SK-N-SH treated with all-trans-retinoic acid at 6 μM for 48 hours (cell line): ENCODE results near the gene CMC4.
A peak's percentile ranks its signal among the peaks of the same experiment; 100 is the strongest.

ENCODE experiments used
- ATAC-seq: fragments of 200-7000 bp; cut with Tn5 transposase; 3 replicates; pipeline ENCODE4 v1.9.1; 2020; ENCODE audit warnings: mild to moderate bottlenecking, moderate library complexity
- BACH2 ChIP-seq: fragments of 250-450 bp; sonication (Bioruptor Pico); IDR thresholded peaks from 2 replicates; pipeline ENCODE4 v1.9.0; 2021; ENCODE audit warnings: mild to moderate bottlenecking, borderline replicate concordance
- CSDC2 ChIP-seq: fragments of 250-450 bp; sonication (Bioruptor Pico); IDR thresholded peaks from 2 replicates; pipeline ENCODE4 v1.5.0; 2020; ENCODE audit warnings: mild to moderate bottlenecking, moderate library complexity
- ESRRG ChIP-seq: fragments of 250-450 bp; sonication (Bioruptor Pico); IDR thresholded peaks from 2 replicates; pipeline ENCODE4 v1.6.1; 2021; ENCODE audit warnings: mild to moderate bottlenecking
- GLIS3 ChIP-seq: fragments of 250-450 bp; sonication (Bioruptor Pico); IDR thresholded peaks from 2 replicates; pipeline ENCODE4 v1.5.0; 2020; ENCODE audit warnings: mild to moderate bottlenecking, moderate library complexity
- ISL1 ChIP-seq: fragments of 250-450 bp; sonication (Bioruptor Pico); IDR thresholded peaks from 2 replicates; pipeline ENCODE4 v2.1.2; 2022; ENCODE audit warnings: mild to moderate bottlenecking, moderate library complexity
- OSR1 ChIP-seq: fragments of 250-450 bp; sonication (Bioruptor Pico); IDR thresholded peaks from 2 replicates; pipeline ENCODE4 v1.8.0; 2022; ENCODE audit warnings: moderate library complexity, mild to moderate bottlenecking, inconsistent platforms
- PPARA ChIP-seq: fragments of 250-450 bp; sonication (Bioruptor Pico); IDR thresholded peaks from 2 replicates; pipeline ENCODE4 v1.5.0; 2020; ENCODE audit warnings: mild to moderate bottlenecking, borderline replicate concordance
- RARB ChIP-seq: fragments of 250-450 bp; sonication (Bioruptor Pico); IDR thresholded peaks from 2 replicates; pipeline ENCODE4 v1.8.0; 2021; ENCODE audit warnings: mild to moderate bottlenecking, moderate library complexity
- SNAI2 ChIP-seq: fragments of 250-450 bp; sonication (Bioruptor Pico); IDR thresholded peaks from 2 replicates; pipeline ENCODE4 v1.5.0; 2020; ENCODE audit warnings: mild to moderate bottlenecking, moderate library complexity
- TCF4 ChIP-seq: fragments of 250-450 bp; sonication (Bioruptor Pico); IDR thresholded peaks from 2 replicates; pipeline ENCODE4 v1.8.0; 2021; ENCODE audit warnings: mild to moderate bottlenecking, moderate library complexity, borderline replicate concordance
- TOX ChIP-seq: fragments of 250-450 bp; sonication (Bioruptor Pico); IDR thresholded peaks from 2 replicates; pipeline ENCODE4 v1.8.0; 2021; ENCODE audit warnings: mild to moderate bottlenecking, moderate library complexity, borderline replicate concordance
- TSHZ2 ChIP-seq: fragments of 250-450 bp; sonication (Bioruptor Pico); IDR thresholded peaks from 2 replicates; pipeline ENCODE4 v1.5.0; 2020; ENCODE audit warnings: mild to moderate bottlenecking, moderate library complexity
- ZC3H10 ChIP-seq: fragments of 250-450 bp; sonication (Bioruptor Pico); IDR thresholded peaks from 2 replicates; pipeline ENCODE4 v1.5.1; 2021; ENCODE audit warnings: mild to moderate bottlenecking, moderate library complexity
- ZFP3 ChIP-seq: fragments of 250-450 bp; sonication (Bioruptor Pico); IDR thresholded peaks from 2 replicates; pipeline ENCODE4 v1.5.0; 2020; ENCODE audit warnings: mild to moderate bottlenecking, moderate library complexity
- ZFP30 ChIP-seq: fragments of 450-650 bp; formaldehyde crosslinking; IDR thresholded peaks from 2 replicates; pipeline ENCODE4 v1.5.0; 2022; ENCODE audit warnings: mild to moderate bottlenecking, moderate library complexity
- ZNF70 ChIP-seq: fragments of 450-650 bp; formaldehyde crosslinking; IDR thresholded peaks from 2 replicates; pipeline ENCODE4 v1.5.0; 2020; ENCODE audit warnings: mild to moderate bottlenecking, moderate library complexity
- ZNF8 ChIP-seq: fragments of 450-650 bp; formaldehyde crosslinking; IDR thresholded peaks from 2 replicates; pipeline ENCODE4 v1.5.0; 2020; ENCODE audit warnings: mild to moderate bottlenecking, moderate library complexity
- TF ChIP-seq, protein P1 (sequence below): fragments of 250-450 bp; sonication (Bioruptor Pico); IDR thresholded peaks from 2 replicates; pipeline ENCODE4 v1.8.0; 2021; ENCODE audit warnings: low read depth, mild to moderate bottlenecking, moderate library complexity, borderline replicate concordance
- TF ChIP-seq, protein P2 (sequence below): fragments of 250-450 bp; sonication (Bioruptor Pico); IDR thresholded peaks from 2 replicates; pipeline ENCODE4 v1.5.1; 2021; ENCODE audit warnings: mild to moderate bottlenecking, moderate library complexity
- TF ChIP-seq, protein P3 (sequence below): fragments of 250-450 bp; sonication (Bioruptor Pico); IDR thresholded peaks from 2 replicates; pipeline ENCODE4 v1.5.1; 2020; ENCODE audit warnings: low read depth, mild to moderate bottlenecking, moderate library complexity

CMC4 gene

DNA sequence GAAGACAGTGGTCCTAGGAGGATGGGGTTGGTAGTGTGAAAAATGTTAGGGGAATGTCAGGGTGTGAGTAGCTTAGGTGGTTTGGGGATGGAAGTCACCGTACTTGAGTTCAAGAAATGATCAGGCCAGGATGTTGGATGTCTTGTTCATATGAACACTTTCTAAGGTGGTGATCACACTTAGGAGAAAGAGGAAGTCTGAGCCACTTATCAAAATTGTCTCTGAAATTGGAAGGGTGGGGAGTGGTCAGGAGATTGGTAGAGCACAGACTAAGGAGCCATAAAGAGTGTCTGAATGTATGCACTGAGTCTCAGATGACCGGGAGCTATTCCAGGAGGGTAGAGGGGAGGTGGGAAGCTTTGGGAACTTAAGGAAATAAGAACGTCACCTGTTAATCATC, 17.3 kb downstream of the CMC4 start:
- ATAC-seq = no peak
- TF ChIP-seq, protein P1, sequence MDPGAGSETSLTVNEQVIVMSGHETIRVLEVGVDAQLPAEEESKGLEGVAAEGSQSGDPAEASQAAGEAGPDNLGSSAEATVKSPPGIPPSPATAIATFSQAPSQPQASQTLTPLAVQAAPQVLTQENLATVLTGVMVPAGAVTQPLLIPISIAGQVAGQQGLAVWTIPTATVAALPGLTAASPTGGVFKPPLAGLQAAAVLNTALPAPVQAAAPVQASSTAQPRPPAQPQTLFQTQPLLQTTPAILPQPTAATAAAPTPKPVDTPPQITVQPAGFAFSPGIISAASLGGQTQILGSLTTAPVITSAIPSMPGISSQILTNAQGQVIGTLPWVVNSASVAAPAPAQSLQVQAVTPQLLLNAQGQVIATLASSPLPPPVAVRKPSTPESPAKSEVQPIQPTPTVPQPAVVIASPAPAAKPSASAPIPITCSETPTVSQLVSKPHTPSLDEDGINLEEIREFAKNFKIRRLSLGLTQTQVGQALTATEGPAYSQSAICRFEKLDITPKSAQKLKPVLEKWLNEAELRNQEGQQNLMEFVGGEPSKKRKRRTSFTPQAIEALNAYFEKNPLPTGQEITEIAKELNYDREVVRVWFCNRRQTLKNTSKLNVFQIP (CRISPR knock-in tag) = no peak
- TF ChIP-seq, protein P2, sequence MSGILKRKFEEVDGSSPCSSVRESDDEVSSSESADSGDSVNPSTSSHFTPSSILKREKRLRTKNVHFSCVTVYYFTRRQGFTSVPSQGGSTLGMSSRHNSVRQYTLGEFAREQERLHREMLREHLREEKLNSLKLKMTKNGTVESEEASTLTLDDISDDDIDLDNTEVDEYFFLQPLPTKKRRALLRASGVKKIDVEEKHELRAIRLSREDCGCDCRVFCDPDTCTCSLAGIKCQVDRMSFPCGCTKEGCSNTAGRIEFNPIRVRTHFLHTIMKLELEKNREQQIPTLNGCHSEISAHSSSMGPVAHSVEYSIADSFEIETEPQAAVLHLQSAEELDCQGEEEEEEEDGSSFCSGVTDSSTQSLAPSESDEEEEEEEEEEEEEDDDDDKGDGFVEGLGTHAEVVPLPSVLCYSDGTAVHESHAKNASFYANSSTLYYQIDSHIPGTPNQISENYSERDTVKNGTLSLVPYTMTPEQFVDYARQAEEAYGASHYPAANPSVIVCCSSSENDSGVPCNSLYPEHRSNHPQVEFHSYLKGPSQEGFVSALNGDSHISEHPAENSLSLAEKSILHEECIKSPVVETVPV (CRISPR knock-in tag) = no peak
- no peak for TF ChIP-seq TOX
- TF ChIP-seq ZFP30 (CRISPR knock-in tag) = no peak

- no peak for ATAC-seq
- TF ChIP-seq, protein P3, sequence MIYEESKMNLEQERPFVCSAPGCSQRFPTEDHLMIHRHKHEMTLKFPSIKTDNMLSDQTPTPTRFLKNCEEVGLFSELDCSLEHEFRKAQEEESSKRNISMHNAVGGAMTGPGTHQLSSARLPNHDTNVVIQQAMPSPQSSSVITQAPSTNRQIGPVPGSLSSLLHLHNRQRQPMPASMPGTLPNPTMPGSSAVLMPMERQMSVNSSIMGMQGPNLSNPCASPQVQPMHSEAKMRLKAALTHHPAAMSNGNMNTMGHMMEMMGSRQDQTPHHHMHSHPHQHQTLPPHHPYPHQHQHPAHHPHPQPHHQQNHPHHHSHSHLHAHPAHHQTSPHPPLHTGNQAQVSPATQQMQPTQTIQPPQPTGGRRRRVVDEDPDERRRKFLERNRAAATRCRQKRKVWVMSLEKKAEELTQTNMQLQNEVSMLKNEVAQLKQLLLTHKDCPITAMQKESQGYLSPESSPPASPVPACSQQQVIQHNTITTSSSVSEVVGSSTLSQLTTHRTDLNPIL (CRISPR knock-in tag) = no peak
Measured at GRCh38 chrX:155052738-155053498, 18.0 kb downstream of the CMC4 start.

DNA sequence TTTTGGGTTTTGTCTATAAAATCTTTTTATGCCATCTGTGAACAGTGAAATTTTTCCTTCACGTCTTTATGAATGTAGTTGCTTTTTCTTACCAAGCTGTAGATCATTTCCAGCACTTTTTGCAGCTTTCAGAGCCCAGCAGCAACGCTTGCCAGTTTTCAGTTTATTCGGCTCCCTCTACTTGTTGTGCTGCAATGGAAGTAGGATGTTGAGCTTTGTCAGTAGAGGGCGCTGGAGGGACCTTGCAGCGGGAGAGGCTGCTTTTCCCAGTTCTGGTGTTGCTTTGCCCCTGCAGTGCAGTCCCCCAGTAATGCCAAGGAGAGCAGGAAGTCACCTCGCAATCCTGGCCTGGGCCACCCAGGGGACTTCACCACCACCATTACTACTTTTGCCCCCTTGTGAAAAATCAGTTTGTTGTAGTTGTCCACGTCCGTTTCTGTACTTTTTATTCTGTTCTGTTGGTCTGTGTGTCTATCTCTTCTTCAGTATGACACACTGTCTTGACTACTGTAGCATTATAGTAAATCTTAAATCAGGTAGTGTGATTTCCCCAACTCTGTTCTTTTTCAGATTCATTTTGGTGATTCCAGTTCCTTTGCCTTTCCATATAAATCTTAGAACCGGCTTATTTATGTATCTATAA, 21.8 kb downstream of the CMC4 start:
- TF ChIP-seq ZFP3 (no peak), ZNF70 (CRISPR knock-in tag) (no peak), TCF4 (CRISPR knock-in tag) (no peak), GLIS3 (CRISPR knock-in tag) (no peak), ISL1 (no peak), OSR1 (no peak), RARB (CRISPR knock-in tag) (no peak), ZFP30 (CRISPR knock-in tag) (no peak), TOX (no peak), ESRRG (CRISPR knock-in tag) (no peak), SNAI2 (CRISPR knock-in tag) (no peak), CSDC2 (CRISPR knock-in tag) (no peak), TSHZ2 (CRISPR knock-in tag) (no peak), ZNF8 (CRISPR knock-in tag) (no peak), BACH2 (CRISPR knock-in tag) (no peak), PPARA (CRISPR knock-in tag) (no peak), ZC3H10 (no peak)
- TF ChIP-seq, protein P3 (CRISPR knock-in tag) = no peak
- TF ChIP-seq, protein P1 (CRISPR knock-in tag) = no peak
- peak; percentile 93 for ATAC-seq
